ENCODE results near the gene CLCNKA. TPM values are rescaled to one million over a fixed set of nuclear protein-coding genes. Genes with fewer than 3 reads are reported as not detected.

CLCNKA gene
- total RNA-seq, 2 donors from 2014 or later: 2.1 to 4.0 TPM

DNA sequence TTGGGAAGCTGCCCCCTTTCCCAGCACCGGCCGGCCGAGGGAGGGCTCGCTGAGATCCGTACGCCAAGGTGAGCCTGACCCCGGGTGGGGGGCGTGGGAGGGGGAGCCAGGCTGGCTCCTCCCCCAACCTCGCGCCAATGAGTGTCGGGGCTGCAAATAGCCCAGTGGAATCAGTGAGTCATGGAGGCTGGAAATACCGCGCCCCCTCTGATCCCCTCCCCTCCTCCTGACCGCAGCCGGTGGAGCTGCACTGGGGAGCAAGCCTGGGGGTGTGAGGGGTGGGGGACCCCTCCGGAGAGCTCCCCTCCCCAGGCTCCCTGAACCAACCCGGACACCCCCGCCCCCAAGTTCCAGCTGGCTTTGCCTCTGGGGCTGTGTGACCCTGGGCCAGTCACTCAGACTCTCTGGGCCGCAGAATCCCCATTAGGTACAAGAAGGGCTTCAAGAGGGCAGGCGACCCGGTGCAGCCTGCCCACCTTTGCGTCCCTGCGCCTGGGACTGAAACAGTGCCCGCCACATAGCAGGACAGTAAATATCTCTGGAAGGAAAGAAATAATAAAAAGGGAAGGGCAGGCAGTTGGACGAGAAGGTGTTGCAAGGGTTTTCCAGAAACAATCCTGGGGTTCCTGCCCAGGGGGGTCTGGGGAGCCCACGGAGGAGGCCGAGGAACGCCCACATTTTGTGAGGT lies 8.5 kb upstream of the CLCNKA start:
- TF ChIP-seq POLR2A (IDR thresholded peaks at IDR 0.05): peak in 2 of 3 donors; percentile 6 to 30
- TF ChIP-seq, protein P1, sequence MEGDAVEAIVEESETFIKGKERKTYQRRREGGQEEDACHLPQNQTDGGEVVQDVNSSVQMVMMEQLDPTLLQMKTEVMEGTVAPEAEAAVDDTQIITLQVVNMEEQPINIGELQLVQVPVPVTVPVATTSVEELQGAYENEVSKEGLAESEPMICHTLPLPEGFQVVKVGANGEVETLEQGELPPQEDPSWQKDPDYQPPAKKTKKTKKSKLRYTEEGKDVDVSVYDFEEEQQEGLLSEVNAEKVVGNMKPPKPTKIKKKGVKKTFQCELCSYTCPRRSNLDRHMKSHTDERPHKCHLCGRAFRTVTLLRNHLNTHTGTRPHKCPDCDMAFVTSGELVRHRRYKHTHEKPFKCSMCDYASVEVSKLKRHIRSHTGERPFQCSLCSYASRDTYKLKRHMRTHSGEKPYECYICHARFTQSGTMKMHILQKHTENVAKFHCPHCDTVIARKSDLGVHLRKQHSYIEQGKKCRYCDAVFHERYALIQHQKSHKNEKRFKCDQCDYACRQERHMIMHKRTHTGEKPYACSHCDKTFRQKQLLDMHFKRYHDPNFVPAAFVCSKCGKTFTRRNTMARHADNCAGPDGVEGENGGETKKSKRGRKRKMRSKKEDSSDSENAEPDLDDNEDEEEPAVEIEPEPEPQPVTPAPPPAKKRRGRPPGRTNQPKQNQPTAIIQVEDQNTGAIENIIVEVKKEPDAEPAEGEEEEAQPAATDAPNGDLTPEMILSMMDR (IDR thresholded peaks at IDR 0.05): no peak
- Histone ChIP-seq H3K27me3 (no peaks in the 10 kb centered on the region), H3K9me3 (no peaks in the 10 kb centered on the region), H3K27ac (peak overlapping the region; percentile 37 to 77 (median 66)), H3K4me3 (no peak overlapping the region), H3K4me1 (peaks cover 46% of the 10 kb centered on the region), H3K36me3 (replicated peaks in 1 of 2; ENCODE audit: insufficient read depth in 1 of 2, low read depth in 2 of 2) (no peaks in the 10 kb centered on the region)
- ATAC-seq (peak; percentile 67), DNase-seq (peak; percentile 56 to 81 (median 70))
- intact Hi-C loops (cut with DNase I): no loop called here
- WGBS, 2 donors: 5 to 10% methylated on average over 14 to 25 of the region's 28 CpGs

DNA sequence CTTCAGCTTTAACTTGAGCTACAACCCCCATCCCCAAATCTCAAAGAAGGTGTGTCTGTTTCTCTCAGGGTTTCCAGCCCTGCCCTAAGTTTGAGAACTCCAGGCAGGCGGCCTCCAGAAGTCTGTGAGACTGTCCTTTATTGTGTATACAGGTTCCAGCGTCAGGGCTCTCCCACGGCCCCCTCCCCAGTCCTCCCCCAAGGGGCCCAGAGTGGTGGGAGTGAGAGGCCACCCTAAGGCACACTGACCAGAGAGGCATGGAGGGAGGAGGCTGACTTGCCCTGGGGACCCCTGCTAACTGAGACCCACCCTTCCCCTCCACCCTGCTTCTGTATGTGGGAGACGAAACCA lies 8.0 kb upstream of the CLCNKA start:
- Histone ChIP-seq H3K27ac (peak overlapping the region; percentile 20 to 77 (median 66)), H3K4me1 (peaks cover 50% of the 10 kb centered on the region), H3K36me3 (replicated peaks in 1 of 2; ENCODE audit: insufficient read depth in 1 of 2, low read depth in 2 of 2) (no peaks in the 10 kb centered on the region), H3K9me3 (no peaks in the 10 kb centered on the region), H3K4me3 (no peak overlapping the region), H3K27me3 (no peaks in the 10 kb centered on the region)
- intact Hi-C loops (cut with DNase I): no loop called here
- no peak for DNase-seq
- no peak for TF ChIP-seq POLR2A (IDR thresholded peaks at IDR 0.05)
- ATAC-seq: no peak
- 40 to 58% methylated on average over 3 to 4 of the region's 4 CpGs for WGBS, 2 donors

DNA sequence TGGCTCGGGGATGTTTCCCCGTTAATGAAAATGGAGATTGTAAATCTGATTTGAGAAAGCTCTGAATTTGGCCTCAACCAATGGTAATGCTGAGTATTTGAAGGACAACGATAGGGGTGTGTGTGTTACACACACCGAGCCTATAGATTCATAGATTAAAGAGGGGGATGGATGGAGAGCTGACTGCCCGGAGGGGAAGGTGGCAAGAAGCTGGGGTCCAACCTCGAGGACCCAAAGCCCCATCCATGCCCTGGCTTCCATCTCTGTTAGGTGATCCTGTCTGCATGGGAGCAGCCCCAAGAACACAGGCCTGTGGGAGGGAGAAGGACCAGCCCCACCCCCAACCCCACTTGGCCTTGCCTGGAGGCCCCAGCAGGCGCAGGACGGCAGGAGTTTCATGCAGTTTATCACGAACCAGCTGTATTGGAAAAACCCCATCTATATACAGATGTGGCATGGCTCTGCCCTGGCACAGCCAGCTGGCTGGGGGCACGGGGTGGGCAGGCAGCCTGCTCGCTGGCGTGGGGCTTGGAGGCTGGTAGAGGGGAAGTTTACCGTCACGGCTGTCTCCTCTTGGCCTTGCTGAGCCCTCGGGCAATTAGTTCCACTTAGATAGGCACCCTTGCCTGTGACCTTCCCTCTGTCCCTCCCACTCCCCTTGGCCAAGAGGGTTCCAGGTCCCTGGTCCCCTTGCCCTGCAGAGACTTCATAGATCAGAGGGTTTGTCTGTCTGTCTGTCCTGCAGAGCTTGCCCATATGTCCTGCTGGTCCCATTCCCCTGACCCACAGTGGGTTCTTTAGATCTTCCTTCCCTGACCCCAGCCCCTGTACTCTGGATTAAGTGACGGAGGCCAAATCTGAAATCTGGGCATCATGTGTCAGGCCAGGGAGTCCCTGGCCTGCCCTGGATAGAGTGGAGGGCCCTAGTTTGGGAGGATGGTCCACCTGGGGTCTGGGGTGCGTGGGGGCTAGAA lies 7.0 kb upstream of the CLCNKA start:
- 56 to 68% methylated on average over 11 to 17 of the region's 17 CpGs for WGBS, 2 donors

DNA sequence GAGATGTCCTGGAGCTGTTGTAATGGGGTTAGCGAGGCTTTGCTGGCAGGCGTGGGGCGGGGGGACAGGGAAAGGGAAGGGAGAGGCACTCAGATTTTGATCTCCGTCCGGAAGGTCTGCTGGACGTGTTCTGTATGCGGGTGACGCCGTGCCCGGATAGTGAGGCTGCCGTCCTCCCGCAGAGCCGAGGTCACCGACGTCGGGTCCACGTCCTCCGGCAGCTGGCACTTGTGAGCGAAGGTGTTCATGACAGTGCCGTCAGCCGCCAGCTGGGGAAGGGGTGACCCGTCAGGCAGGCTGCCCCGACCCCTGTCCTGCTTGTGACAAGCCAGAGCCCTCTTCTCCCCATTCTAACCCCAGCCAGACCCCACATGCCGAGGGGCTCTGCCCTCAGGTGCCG lies 6.3 kb upstream of the CLCNKA start:
- H3K4me3 ChIP-seq: no peak overlapping the region
- no peaks in the 10 kb centered on the region for H3K36me3 ChIP-seq (replicated peaks in 1 of 2; ENCODE audit: insufficient read depth in 1 of 2, low read depth in 2 of 2)
- ATAC-seq (no peak), DNase-seq (no peak)
- no peaks in the 10 kb centered on the region for H3K27me3 ChIP-seq
- no peak overlapping the region for H3K27ac ChIP-seq
- no peaks in the 10 kb centered on the region for H3K9me3 ChIP-seq
- WGBS, 2 donors: 92 to 94% methylated on average over 19 to 25 of the region's 25 CpGs
- TF ChIP-seq POLR2A (IDR thresholded peaks at IDR 0.05): no peak
- TF ChIP-seq, protein P1 (IDR thresholded peaks at IDR 0.05): no peak
- peaks cover 54% of the 10 kb centered on the region for H3K4me1 ChIP-seq
- intact Hi-C loops (cut with DNase I): no loop called here

More for the DNA sequence above, 7.0 kb upstream of the CLCNKA start:
- no peak overlapping the region for H3K4me3 ChIP-seq
- no peaks in the 10 kb centered on the region for H3K36me3 ChIP-seq (replicated peaks in 1 of 2; ENCODE audit: insufficient read depth in 1 of 2, low read depth in 2 of 2)
- peak overlapping the region; percentile 7 to 70 (median 40) for H3K27ac ChIP-seq
- H3K4me1 ChIP-seq: peaks cover 54% of the 10 kb centered on the region
- no peaks in the 10 kb centered on the region for H3K9me3 ChIP-seq
- ATAC-seq: no peak
- peak in 3 of 4 donors; percentile 49 to 75 (median 51) for DNase-seq
- intact Hi-C loops (cut with DNase I): no loop called here
- TF ChIP-seq, protein P1 (IDR thresholded peaks at IDR 0.05): no peak
- TF ChIP-seq POLR2A (IDR thresholded peaks at IDR 0.05): no peak
- H3K27me3 ChIP-seq: no peaks in the 10 kb centered on the region

Measured in body of pancreas (tissue), 4 donors.